Suprapubic skin (tissue), 4 donors: ENCODE data around the gene DNAJC15.

Experiments
- EP300 ChIP-seq: sonication (generic); formaldehyde crosslinking; IDR thresholded peaks from one replicate; pipeline ENCODE4 v1.6.1; 2017; ENCODE audit warnings: antibody characterized with exemption
- POLR2A ChIP-seq, 2 donors: fragments of 450-650 bp; IDR thresholded peaks; one replicate each; pipeline ENCODE4 v1.6.1; 2017; ENCODE audit warnings: antibody characterized with exemption in 2 of 2, mild to moderate bottlenecking in 2 of 2, moderate library complexity in 2 of 2
- POLR2AphosphoS5 ChIP-seq, 3 donors: sonication (generic); formaldehyde crosslinking; IDR thresholded peaks; one replicate each; pipeline ENCODE4 v1.6.1; 2017; ENCODE audit warnings: antibody characterized with exemption in 3 of 3
- TF ChIP-seq, protein P1 (sequence below), 2 donors: fragments of 200-600 bp in 1 of 2; fragments of 450-650 bp in 1 of 2; sonication (generic) in 1 of 2; IDR thresholded peaks; one replicate each; pipeline ENCODE4 v1.5.1; 2016 to 2019; ENCODE audit warnings: antibody characterized with exemption in 2 of 2, mild to moderate bottlenecking in 1 of 2, moderate library complexity in 1 of 2

DNA sequence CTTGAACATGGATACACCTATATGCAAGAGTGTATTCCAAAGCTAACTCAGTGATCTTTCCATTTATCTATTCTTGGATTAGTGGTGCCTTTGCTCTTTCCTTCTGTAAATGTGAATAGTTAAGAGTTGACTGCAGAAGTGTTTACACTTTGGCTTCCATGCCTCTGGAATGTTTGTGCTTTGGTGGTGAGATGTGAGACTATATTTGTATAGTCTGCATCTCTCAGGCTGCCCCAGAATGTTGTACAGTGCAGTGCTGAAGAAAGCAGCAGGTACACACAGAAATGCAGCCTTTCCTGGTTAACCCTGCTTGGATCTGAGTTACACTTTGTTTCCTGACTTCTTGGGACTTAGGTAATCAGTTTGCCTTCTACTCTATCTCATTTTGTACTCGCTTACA, 90.2 kb downstream of the DNAJC15 start:
- TF ChIP-seq, protein P1, sequence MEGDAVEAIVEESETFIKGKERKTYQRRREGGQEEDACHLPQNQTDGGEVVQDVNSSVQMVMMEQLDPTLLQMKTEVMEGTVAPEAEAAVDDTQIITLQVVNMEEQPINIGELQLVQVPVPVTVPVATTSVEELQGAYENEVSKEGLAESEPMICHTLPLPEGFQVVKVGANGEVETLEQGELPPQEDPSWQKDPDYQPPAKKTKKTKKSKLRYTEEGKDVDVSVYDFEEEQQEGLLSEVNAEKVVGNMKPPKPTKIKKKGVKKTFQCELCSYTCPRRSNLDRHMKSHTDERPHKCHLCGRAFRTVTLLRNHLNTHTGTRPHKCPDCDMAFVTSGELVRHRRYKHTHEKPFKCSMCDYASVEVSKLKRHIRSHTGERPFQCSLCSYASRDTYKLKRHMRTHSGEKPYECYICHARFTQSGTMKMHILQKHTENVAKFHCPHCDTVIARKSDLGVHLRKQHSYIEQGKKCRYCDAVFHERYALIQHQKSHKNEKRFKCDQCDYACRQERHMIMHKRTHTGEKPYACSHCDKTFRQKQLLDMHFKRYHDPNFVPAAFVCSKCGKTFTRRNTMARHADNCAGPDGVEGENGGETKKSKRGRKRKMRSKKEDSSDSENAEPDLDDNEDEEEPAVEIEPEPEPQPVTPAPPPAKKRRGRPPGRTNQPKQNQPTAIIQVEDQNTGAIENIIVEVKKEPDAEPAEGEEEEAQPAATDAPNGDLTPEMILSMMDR (IDR thresholded peaks at IDR 0.05): no peak
- no peak for TF ChIP-seq POLR2A (IDR thresholded peaks at IDR 0.05)
- TF ChIP-seq EP300: no peak
- no peak for TF ChIP-seq POLR2AphosphoS5 (IDR thresholded peaks at IDR 0.05)
